Peyer's patch (tissue), 4 donors: ENCODE results near the gene IFI30.

ENCODE experiments used
- CTCF ChIP-seq, 6 experiments: fragments of 450-650 bp in 4 of 6; fragments of 200-600 bp in 2 of 6; sonication (generic) in 1 of 6; IDR thresholded peaks; one replicate each; pipeline ENCODE4 v1.5.1; 2017 to 2019; ENCODE audit warnings: antibody characterized with exemption in 6 of 6, mild to moderate bottlenecking in 3 of 6, moderate library complexity in 1 of 6
- POLR2A ChIP-seq, 2 donors: fragments of 450-650 bp; IDR thresholded peaks; one replicate each; pipeline ENCODE4 v1.5.1; 2017; ENCODE audit warnings: antibody characterized with exemption in 2 of 2, mild to moderate bottlenecking in 2 of 2, moderate library complexity in 2 of 2

- TF ChIP-seq CTCF (IDR thresholded peaks at IDR 0.05) (no peak), POLR2A (IDR thresholded peaks at IDR 0.05) (no peak)
Measured at GRCh38 chr19:18183529-18183928, 9.9 kb downstream of the IFI30 start.
